ENCODE measurements around the gene DCAF5.
"Not testable (repeated sequence)": the region's sequence is repeated elsewhere in the genome, so short reads cannot be mapped to it uniquely, and the experiment has no call there.

DCAF5 gene

GRCh38 chr14:69152902-69153151, at the start of gene DCAF5:
DCAF5 (minus strand) TSS chr14:69153119; CDS start chr14:69152978, 141 bp downstream.
- DNase-seq (ENCODE audit: low spot score), result no peak

- DNase-seq (ENCODE audit: low spot score), result no peak
Measured at GRCh38 chr14:69199786-69200185, 46.9 kb upstream of the DCAF5 start.

- DNase-seq (ENCODE audit: low spot score), result no peak
Measured at GRCh38 chr14:69193721-69194120, 40.8 kb upstream of the DCAF5 start.

GRCh38 chr14:69191340-69192111, 38.6 kb upstream of the DCAF5 start, which contains the start of gene EXD2:
EXD2 (plus strand) TSS chr14:69191498; CDS start chr14:69209471, 17,973 bp downstream.
- peak; percentile 82 for DNase-seq (ENCODE audit: low spot score)

DNA sequence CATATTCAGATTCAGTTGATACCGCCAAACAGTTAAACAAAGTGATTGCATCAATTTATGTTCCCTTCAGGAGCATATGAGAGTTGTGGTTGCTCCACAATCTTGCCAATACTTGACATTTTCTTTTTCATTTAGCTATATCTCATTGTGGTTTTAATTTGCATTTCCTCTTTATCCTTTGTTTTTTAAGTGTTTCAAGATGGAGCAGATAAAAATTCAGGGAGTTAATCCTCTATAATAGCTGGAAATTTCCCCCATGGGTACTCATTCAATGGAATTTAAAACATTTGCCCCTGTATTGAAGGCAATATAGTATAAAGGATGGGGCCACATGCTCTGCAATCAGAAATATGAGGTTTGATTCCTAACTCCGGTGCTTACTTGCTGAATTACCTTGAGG, 37.3 kb upstream of the DCAF5 start:
- no peak for DNase-seq (ENCODE audit: low spot score)

- DNase-seq (ENCODE audit: low spot score), result no peak
Measured at GRCh38 chr14:69183735-69184134, 30.8 kb upstream of the DCAF5 start.

GRCh38 chr14:69182580-69182979, 29.7 kb upstream of the DCAF5 start:
- not testable (repeated sequence) for DNase-seq (ENCODE audit: low spot score)

GRCh38 chr14:69181491-69181890, 28.6 kb upstream of the DCAF5 start:
- no peak for DNase-seq (ENCODE audit: low spot score)

- no peak for DNase-seq (ENCODE audit: low spot score)
Measured at GRCh38 chr14:69175130-69175529, 22.2 kb upstream of the DCAF5 start.

- DNase-seq (ENCODE audit: low spot score), result no peak
Measured at GRCh38 chr14:69171569-69171968, 18.6 kb upstream of the DCAF5 start.

GRCh38 chr14:69170839-69171238, 17.9 kb upstream of the DCAF5 start:
- DNase-seq (ENCODE audit: low spot score), result no peak

DNA sequence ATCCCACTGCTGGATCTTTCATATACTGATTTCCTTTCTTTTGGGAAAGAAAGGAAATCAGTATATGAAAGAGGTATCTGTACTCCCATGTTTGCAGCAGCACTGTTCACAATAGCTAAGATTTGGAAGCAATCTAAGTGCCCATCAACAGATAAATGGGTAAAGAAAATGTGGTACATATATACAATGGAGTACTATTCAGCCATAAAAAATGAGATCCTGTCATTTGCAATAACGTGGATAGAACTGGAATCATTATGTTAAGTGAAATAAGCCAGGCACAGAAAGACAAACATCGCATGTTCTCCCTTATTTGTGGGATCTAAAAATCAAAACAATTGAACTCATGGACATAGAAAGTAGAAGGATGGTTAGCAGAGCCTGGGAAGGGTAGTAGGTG, 12.9 kb upstream of the DCAF5 start:
- DNase-seq (ENCODE audit: low spot score), result not testable (repeated sequence)

GRCh38 chr14:69161590-69161989, 8.7 kb upstream of the DCAF5 start:
- DNase-seq (ENCODE audit: low spot score), result no peak

DNA sequence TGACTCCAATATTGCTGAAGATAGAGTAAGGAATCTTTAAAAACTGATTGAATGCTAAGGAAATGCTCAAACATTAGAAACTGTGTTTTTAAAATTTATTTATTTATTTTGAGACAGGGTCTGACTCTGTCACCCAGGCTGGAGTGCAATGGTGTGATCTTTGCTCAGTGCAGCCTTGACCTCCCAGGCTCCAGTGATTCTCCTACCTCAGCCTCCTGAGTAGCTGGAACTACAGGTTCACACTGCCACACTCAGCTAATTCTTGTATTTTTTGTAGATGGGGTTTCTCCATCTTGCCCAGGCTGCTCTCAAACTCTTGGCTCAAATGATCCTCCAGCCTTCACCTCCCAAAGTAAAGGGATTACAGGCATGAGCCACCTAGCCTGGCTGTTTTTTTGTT, 3.3 kb upstream of the DCAF5 start:
- no peak for DNase-seq (ENCODE audit: low spot score)

DNA sequence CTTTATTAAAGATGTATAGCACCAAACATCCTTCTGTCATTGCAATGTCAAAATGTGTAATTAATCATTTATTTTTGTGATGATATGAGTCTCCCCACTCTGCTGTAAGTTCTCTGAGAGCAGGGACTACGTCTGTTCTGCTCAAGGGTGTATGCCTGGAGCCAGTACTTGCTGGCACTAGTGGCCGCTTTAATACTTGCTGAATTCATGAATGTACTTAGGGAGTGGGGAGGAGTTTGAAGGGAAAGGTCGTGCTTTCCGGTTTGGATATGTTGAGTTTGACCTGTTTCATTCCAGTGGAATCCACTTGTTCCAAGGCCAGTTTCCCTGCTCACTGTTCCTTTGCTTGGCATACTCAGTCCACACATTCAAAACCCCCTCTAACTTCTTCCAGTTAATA, 1.9 kb upstream of the DCAF5 start:
- peak; percentile 4 for DNase-seq (ENCODE audit: low spot score)

DNA sequence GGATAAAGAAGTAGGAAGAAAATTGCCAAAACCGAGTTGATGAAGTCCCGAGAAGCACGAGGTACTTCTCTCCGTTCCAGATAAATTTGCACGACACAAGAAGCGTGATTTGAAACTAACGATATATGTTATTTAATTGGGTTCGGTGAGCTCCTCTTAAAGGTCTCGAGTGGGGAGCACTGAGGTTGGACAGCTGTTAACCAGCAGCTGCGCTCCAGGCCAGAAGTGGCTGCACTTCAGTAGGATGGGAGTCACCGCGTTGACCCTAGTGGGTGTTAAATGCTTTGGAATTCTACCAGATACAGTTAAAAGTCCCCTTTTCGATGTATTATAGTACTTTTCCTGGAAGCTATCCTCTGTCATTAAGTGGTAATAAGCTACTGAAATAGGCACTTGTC, 953 bp upstream of the DCAF5 start:
- peak; percentile 15 for DNase-seq (ENCODE audit: low spot score)

GRCh38 chr14:69153152-69153872, 393 bp upstream of the DCAF5 start:
- peak; percentile 96 for DNase-seq (ENCODE audit: low spot score)

- DNase-seq (ENCODE audit: low spot score), result peak; percentile 42
Measured at GRCh38 chr14:69152181-69152901, 578 bp downstream of the DCAF5 start.

DNA sequence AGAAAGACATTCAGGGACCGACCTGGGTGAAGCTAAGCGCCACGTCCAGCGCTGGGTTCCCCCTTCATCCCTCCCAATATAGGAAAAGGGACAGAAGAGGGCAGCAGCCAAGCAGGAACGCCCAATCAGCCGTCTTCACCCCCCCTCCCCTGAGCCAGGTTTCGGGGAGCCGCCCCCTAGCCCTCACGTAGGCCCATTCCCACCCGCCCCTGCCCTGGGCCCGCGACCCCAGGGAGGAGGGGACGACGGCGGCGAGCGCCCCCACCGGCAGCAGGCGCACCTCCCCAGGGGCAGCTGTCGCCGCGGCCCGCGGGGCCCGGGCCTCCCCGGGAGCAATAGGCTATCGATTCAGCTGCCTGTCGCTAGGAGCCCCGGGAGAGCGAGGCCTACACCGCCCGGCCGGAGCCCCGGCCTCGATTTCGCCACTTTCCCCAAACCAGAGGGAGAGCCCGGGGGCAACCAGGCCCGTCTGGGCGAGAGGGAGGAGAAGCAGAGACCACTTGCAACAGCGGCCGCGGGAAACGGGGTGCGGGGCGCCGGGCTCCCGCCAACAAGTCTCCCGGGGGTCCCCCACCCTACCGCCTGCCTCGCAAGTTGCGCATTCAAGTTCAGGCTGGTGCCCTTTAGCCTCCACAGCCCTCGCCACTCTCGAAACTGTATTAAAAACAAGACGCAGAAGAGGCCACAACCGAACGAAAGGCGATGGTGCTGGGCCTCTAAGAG, 1.3 kb downstream of the DCAF5 start:
- DNase-seq (ENCODE audit: low spot score), result peak; percentile 86

GRCh38 chr14:69149461-69150244, 3.3 kb downstream of the DCAF5 start:
- DNase-seq (ENCODE audit: low spot score), result no peak

DNA sequence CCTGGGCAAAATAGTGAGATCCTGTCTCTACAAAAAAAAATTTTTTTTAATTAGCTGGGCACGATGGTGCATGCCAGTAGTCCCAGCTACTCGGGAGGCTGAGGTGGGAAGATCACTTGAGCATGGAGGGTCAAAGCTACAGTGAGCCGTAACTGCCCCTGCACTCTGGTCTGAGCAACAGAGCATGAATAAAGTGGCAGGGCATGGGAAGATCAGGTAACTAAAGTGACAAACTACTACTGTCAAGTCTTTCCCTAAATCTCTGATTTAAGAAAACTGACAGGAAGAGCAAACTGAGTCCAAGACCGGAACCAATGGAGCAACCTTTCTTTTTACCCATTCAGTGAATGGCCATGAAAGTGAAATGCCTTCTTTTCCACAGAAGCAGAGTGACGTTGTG, 10.8 kb downstream of the DCAF5 start:
- DNase-seq (ENCODE audit: low spot score), result no peak

DNA sequence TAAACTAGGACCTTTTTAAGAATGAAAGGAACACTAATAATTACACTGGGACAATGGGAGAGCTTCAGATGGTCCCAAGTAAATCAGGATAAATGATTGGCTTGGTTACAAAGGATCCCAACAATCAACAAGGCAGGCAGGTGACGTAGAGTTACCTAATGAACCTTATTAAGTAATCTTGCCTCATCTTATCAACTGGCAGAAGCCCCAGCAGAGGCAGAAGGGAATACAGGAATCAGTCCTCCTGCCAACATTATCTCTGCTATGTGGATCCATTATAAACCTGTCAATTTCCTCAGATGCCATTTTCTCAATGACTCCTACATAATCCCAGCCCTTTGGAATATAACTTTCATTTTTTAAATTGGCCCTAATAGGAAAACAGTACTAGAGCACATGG, 11.4 kb downstream of the DCAF5 start:
- no peak for DNase-seq (ENCODE audit: low spot score)
